ENCODE results near the gene TMEM185B.

Gene TMEM185B

DNA sequence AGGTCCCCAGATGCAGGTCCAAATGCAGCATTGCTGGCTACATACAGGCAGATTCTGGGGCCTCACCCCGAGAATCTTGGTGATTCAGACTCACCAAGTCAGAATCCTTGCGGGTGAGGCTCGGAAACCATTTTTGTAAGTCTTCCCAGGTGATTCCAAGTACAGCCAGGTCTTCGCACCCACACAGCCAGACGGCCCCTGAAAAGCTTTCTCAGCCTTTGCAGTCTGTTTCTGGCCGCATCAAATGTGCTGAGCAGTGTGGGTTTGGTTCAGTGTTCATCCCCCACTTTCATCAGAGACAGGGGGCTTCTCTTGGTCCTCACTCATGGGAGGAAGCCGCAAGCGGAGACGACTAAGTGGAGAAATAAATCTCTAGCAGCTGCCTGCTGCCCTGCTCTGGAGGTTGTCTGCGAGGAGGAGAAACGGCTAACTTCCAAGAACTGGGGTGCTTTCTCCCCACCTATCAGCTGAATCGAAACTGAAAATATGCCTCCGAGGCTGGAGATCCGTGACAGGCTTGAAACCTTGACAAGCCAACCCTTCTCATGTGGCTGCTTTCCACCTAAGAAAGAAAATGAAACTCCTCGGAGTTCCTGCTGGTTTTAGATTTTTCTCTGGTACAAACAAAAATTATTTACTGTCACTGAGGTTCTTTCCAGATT, 8.9 kb upstream of the TMEM185B start:
- DNase-seq (ENCODE audit: low read depth, low spot score) = peak; percentile 57

DNA sequence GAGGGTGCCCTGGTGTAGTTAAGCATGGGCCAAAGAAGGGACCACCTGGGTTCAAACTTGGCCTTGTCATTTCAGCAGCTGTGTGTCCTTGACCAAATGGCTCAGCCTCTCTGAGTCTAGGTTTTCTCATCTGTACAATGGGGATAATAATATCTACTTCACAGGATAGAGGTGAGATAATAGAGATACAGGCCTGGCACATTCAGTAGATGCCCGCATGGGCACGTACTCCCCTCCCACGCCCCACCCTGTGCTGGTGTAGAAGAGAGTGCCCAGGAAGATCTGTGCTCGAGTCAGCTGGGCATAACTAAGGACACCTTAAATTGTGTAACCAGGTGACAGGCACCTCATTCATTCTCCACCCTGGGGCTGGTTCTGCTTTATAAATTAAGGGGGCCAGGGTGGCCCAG, 8.4 kb upstream of the TMEM185B start:
- DNase-seq (ENCODE audit: low read depth, low spot score) = no peak

DNA sequence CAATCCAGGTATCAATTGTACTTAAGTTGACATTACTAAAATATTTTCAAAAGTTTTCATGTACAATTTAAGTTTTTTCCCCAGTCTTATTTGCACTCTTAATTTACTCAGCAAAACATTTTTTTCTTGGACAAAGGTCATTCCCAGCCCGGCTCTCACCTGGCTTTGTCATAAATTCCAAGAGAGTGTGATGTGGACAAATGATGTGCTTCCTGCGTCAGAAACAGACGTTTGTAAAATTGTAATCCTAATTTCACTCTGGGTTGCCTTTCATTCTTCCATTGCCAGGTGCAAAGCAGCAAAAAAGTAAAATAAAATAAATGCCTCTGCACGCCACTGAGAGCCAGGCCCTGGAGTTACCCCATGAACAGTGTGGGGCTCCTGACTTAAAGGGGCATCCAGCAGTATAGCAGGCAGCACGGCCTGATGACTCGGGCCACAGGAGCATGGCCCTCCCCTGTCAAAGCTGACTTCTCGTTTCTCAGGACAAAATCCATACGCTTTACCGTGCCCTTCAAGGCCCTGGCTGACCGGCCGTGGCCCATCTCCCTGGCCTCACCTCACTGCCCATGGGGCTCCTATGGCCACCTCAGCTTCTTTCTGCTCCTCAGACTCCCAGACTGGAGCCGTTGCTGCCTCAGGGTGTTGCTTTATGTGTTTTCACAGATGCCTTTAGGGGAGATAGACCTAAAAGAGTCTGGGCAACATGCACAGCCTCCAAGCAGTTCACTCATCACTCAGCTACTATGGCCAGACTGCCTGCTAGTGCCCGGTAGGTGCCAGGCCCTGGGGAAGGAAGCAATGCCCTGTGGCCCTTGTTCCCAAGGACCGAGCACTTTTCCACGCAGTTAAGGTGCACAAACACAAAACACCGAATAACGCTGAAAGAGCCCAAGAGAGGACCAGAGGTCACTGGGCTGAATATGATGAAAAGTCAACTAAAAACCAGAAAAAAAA, 7.6 kb upstream of the TMEM185B start:
- DNase-seq (ENCODE audit: low read depth, low spot score) = no peak

DNA sequence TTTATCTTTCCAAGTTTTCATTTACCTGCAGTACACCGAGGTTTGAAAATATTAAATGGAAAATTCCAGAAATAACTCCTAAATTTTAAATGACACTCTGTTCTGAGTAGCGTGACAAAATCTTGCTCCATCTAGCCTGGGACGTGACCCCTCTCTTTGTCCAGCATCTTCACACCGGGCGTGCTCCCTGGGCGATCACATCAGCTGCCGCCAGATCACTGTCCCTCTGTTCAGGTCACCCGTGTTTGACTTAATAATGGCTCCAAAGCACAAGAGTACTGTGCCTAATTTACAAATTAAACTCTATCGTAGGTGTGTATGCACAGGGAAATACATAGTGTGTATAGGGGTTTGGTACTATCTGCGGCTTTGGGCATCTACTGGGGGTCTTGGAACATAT, 6.1 kb upstream of the TMEM185B start:
- no peak for DNase-seq (ENCODE audit: low read depth, low spot score)

DNA sequence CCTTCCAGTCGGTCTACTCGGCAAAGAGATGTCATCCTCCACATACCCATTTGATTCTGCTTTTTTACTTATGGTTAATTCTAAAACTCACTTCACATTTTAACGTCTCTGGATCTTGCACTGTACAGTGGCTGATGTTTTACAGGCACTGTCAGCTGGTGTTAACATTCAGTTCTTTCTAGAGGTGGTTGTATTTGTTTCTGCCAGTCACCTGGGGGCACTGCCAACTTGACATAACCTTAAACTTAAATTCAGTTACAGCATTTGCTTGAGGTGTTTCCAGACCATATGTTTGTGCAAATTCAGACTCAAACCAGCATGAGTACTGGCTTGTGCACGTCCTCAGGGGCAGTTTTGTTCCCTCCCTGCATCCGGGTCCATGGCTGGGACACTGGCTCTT, 5.3 kb upstream of the TMEM185B start:
- DNase-seq (ENCODE audit: low read depth, low spot score) = no peak

DNA sequence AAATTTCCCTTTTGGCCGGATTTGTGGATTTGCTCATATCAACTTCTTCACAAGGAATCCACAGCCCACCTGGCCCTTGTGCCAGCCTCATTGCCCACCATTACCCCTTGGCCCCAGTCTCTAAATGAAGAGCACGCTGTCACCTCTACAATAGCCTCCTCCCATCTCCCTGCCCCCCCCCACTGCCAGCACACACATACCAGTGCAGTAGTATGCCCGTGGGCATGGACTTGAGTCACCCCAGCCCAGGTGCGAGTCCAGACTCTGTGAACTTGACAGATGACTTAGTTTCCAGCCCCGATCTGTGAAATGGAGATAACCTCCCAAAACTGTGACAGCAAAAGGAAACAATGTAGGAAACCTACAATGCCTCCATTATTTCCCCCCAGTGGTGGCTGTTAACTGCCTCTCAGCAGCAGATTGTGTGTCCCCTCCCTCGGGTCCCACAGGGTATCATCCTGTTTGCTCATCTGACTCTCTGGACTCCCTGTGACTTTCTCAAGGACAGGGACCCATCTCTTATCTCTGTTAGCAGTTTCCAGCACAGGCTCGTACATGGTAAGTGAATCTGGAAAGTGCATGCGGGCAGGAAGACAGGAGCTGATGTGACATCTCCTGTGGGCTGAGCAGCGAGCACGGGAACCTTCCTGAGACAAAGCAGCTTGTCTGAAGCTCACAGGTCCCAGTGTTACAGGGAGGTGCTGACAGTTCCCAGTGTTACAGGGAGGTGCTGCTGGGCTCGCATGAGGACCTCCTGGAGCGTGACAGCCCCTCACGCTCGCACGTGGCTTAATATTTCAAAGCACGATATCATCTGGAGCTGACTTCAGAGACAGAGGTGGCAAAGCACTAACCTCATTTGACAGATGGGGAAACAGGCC, 4.2 kb upstream of the TMEM185B start:
- DNase-seq (ENCODE audit: low read depth, low spot score) = no peak

DNA sequence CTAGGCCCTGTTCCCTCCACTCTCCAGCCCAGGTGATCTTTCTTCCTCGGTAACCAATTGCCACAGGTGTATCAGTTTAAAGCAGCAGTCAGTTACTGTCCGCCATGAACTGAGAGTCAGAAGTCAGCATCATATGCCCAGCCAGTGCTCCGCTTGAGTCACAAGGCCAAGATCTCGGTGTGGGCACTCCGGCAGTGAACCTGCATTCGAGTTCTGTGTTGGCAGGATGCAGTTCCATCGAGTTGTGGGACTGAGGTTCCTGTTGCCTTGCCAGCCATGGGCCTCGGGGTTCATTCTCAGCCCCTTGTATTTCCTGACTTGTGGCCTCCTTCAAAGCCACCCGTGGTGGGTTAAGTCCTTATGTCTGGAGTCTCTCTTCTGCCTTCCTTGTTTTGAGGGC, 3.1 kb upstream of the TMEM185B start:
- DNase-seq (ENCODE audit: low read depth, low spot score) = no peak

DNA sequence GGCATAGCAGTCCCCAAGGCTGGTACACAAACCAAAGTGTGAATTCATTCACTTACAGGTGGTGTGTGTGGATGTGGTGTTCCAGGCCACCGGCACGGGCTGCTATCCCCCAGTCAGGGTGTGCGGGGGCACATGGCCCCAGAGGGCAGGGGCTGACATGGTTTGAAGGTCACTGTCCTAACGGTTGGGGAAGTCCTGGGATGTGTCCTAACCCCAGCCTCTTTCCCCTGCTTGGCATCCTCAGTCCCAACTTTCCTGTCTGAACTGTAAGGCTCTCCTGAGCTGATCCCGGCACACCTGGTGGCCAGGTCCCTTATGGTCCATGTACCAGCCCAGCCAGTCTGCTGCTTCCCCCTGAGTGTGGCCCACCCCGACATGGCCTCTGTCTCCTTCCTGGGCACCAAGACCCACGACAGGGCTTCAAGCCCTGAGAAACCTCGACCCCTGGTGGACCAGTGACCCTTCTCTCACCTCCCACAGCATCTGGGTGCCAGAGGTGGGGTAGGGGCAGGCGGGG, 2.4 kb upstream of the TMEM185B start:
- no peak for DNase-seq (ENCODE audit: low read depth, low spot score)

DNA sequence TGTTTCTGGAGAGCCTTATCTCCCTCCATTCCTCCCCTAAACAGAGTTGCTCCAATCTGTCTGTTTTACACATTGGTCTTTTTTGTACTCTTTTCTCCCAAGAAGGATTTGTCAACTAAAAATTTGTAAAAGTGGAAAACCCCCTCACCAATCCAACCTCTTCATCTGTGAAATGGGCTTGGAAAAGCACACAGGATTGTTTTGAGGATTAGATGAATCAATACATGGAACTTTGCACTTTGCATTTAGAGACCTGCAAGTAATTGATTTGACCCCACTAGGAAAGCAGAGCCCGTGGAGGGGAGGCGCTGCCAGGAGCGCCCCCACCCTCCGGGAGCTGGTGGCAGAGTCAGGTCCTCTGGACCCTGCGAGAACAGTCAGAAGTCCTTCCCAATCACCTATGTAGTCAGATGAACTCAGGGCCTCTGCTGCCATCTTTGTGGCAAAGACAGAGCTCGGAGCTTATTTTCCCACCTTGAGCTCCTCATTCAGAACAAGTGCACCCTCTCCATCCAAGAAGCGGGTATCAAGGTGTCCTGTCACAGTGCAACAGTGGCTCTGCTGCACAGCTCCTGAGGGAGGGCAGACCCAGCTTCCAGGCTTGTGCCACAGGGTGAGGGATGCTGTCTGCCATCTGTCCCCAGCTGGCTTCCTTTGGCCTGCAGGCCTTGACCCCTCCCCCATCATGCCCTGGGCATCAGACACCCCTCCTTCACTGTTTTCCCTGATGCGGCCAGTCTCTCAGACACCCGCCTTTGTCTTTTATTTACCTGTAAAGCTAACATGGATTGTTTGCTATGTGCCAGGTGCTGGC, 1.7 kb upstream of the TMEM185B start:
- no peak for DNase-seq (ENCODE audit: low read depth, low spot score)

DNA sequence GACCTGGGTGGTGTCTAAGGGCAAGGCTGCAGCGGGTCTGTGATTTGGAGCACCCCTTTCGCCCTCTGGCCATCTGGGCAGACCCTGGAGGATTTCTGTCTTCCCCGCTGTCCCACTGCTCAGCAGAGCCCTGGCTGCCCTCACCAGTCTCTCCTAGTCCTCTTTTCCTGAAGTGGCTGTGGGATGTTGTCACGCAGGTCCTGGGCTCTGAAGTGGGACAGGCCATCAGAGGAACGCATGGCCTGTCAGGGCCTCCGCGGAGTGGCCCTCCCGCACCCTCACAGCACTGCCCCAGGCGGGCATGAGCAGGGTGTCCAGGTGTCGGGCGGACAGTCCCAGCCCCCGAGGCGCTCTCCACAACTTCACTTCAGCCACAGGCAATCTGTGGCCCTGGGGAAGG, 1.1 kb upstream of the TMEM185B start:
- no peak for DNase-seq (ENCODE audit: low read depth, low spot score)

DNA sequence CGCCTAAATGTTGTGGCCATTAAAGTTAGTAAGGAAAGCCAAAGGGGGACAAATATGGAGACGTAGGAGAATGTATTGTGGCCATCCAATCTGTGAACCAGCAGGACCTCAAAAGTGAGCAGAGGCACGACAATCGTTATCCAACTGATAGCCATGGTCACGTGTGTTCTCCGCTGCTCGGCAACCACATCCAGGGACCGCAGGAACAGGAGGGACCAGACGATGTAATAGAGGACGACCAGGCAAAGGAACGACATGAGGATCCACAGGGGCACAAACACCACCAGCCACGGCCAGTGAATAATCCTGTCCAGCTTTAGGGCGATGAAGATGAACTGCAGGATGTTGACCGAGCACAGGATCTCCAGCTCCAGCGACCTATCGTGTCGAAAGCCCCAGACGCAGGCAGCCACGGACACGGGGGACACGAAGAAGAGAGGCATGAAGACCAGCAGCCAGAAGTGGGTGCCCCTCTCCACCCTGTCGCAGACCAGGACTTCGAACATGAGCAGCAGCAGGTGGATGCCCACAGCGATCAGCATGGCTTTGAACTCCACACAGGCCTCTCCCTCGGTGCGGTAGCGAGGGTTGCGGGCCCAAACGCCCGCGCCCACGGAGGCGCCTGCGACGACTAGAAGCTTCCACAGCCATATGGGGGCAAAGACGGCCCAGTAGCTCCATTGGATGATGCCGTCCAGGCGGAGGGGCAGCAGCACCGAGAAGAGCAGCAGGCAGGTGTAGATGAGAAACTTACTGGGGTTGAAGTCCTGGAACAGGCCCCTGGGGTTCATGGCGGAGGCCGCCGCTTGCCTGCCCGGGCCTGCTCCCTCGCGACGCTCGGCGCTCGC, 790 bp downstream of the TMEM185B start:
- no peak for DNase-seq (ENCODE audit: low read depth, low spot score)

DNA sequence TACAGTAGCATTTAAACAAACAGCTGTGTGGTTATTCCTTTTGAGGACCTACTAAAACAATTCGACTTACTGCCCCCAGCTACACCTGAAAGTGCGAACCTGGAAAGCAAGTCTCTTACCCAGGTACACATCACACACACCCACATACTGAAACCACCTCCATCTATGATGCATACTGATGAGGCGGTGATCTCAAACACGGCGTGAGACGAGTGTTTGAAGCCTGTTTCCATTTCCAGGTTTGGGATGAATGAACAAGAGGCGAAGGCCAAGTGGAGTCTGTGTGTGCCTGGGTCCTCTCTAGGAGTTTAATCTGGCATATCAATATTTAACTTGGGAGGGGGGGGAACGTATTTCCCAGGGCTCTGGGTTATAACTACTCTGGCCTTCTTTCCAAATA, 1.6 kb downstream of the TMEM185B start:
- no peak for DNase-seq (ENCODE audit: low read depth, low spot score)

DNA sequence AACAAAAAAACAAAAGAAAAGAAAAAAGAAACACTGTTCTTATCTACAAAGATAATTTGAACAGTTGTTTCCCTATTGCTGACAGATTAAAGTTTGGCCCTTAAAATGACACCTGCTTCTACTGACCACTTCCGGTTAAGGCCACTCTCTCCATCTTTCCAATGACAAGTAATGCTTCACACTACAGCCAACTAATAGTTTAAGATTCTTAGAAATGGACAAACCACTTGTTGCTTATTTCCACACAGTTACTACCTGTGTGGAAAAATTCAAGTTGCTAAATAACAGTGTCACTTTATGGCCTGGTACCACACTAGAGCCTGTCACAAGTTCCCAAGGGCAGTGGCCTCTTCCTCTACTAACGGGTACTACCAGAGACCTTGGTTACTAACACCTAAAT, 2.4 kb downstream of the TMEM185B start:
- DNase-seq (ENCODE audit: low read depth, low spot score) = no peak

DNA sequence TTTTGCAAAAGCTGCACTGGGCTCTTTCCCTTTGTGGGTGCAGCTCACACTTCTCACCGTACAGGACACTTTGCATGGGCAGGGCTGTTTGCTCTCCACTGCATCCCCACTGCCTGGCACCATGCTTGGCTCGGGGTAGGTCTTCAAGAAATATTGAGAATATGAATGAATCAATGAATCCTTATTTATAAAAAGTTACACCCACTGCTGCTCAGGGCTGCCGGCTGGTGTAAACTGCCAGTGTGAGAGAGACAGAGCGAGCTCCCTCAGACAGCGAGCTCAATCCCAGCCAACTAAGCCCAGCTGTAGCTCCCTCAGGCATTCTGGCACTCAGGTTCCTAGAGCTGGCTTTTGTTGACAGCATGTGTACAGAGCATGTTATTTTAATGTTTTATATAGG, 3.4 kb downstream of the TMEM185B start:
- DNase-seq (ENCODE audit: low read depth, low spot score) = no peak

DNA sequence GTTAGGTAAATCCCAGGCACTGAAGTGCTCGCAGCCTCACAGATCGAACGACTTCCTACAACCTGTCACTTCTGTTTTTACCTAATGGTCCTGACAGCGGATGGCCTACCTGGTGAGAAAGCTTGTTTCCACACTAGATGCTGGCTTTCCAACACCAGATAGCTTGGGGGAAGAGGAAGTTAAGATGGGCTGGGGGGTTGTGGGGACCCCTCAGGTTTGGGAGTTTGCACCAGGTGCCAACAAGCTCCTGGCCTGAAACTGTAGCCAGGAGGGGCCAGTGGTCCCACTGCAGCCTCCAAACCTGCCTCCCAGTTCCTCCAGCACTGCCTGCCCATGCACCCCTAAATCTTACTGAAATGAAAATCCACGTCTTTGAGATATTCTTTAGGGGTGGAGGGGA, 3.9 kb downstream of the TMEM185B start:
- DNase-seq (ENCODE audit: low read depth, low spot score) = no peak

DNA sequence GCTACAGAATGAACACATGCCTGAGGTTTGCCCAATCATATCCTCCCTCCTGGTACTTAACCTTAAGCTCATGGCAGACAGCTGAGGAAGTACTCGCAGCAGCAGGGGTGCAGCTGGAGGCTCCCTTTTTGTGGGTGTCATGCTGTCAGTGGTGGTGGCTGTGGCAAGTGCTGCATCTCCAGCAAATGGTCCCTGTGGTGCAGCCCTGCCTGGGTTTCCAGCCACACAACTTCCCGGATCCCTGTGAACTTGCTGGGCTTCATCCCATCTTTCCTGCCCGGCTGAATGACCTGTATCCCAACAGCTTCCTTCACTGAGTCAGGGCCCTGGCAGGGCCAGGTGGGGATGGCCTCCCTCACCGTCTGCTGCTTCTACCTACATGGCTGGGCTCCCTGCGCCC, 5.0 kb downstream of the TMEM185B start:
- no peak for DNase-seq (ENCODE audit: low read depth, low spot score)

DNA sequence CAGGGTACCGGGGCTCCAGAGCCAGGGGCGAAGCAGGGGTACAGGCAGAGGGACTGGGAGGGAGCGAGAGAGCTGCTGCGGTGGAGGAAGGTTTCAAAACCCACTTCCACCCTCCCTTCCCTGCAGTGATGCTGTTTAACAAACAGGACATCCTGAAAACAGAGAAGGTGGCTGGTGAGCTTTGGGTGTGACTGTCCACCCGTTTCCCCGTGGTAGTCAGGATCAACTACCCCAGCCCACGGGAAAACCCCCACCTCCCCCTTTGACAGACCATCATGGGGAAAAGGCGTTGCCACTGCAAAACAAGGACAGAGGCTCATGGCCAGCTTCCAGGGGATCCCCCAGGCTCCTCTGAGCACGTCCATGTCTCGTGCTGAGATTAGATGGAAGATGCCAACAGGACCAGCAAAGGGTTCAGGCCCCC, 12.9 kb downstream of the TMEM185B start:
- DNase-seq (ENCODE audit: low read depth, low spot score) = no peak

DNA sequence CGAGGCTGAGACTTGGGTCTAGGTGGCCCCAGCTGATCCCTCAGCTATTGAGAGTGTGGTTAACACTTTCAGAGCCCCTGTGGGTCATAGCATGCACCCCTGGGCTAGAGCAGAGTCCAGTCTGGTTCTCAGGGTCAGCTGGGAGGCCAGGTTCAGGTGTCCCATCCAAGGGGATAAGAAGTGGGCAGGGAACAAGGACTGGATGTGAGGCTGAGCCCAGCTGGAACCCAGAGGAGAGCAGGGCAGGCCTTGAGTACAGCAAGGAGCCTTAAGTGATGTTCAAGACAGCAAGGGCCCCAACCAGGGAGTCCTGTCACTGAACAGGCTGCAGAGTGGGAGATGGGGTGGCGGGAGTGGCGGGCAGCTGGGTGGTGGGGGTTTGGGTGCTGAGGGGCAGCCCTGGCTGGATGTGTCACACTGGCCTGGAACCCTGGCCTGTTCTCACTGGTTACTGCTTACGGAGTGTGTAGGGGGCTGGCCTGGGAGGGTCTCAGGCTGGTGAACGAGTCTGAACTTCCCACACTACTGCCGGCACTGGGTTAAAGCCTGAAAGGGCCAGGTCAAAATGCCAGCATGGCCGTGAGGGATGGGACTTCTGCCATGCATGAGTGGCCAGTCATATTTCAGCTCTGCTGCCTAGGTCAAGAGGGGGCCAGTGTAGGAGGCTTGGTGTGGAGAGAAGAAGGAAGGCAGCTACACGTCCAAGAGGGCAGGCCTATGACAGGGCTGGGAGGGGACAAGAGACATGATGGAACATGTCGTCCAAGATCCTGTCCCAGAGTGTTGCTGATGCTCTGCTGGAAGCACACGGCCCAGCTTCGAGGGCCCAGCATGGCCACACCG, 13.6 kb downstream of the TMEM185B start:
- no peak for DNase-seq (ENCODE audit: low read depth, low spot score)

Measured in activated CD4-positive, CD25-positive, alpha-beta regulatory T cell treated with anti-CD3 and anti-CD28 coated beads, Interleukin-2, amount 50 U/mL, for 16 hours (primary cell).